Measurements from ENCODE around the gene SNTA1.

- TF ChIP-seq EZH2 (IDR thresholded peaks at IDR 0.05) (no peak), POLR2AphosphoS5 (IDR thresholded peaks at IDR 0.05; ENCODE audit: borderline replicate concordance, low read depth, low read length) (no peak)
These were observed 24.2 kb downstream of the SNTA1 start for GRCh38 chr20:33419140-33419974.
